PFSK-1 (cell line): Measurements from ENCODE around the gene LNP1.

Experiments used
- FOXP2 ChIP-seq: optimal IDR thresholded peaks from 2 replicates; pipeline ENCODE3; 2011; ENCODE audit warnings: borderline replicate concordance, control low read depth, inconsistent platforms; ENCODE audit not compliant: insufficient read depth; ENCODE audit errors: extremely low read length, extremely low read depth
- POLR2AphosphoS5 ChIP-seq: IDR thresholded peaks from 2 replicates; pipeline ENCODE4 v1.6.1; 2012; ENCODE audit warnings: low read depth, mild to moderate bottlenecking, control low read depth, low read length, moderate library complexity
- SIN3A ChIP-seq: IDR thresholded peaks from 2 replicates; pipeline ENCODE4 v1.6.1; 2012; ENCODE audit warnings: mild to moderate bottlenecking, low read length, moderate library complexity, borderline replicate concordance; ENCODE audit not compliant: insufficient read depth
- TAF1 ChIP-seq: IDR thresholded peaks from 2 replicates; pipeline ENCODE4 v1.6.1; 2012; ENCODE audit warnings: low read length, control low read depth, borderline replicate concordance; ENCODE audit not compliant: insufficient read depth
- TF ChIP-seq, protein P1 (sequence below), 2 experiments: IDR thresholded peaks; 2 replicates each; pipeline versions ENCODE4 v1.6.1 to v1.8.0; 2011 to 2012; ENCODE audit warnings: low read depth in 2 of 2, low read length in 2 of 2, control low read depth in 1 of 2, inconsistent platforms in 1 of 2, mild to moderate bottlenecking in 1 of 2, moderate library complexity in 1 of 2; ENCODE audit not compliant: insufficient read depth in 1 of 2

DNA sequence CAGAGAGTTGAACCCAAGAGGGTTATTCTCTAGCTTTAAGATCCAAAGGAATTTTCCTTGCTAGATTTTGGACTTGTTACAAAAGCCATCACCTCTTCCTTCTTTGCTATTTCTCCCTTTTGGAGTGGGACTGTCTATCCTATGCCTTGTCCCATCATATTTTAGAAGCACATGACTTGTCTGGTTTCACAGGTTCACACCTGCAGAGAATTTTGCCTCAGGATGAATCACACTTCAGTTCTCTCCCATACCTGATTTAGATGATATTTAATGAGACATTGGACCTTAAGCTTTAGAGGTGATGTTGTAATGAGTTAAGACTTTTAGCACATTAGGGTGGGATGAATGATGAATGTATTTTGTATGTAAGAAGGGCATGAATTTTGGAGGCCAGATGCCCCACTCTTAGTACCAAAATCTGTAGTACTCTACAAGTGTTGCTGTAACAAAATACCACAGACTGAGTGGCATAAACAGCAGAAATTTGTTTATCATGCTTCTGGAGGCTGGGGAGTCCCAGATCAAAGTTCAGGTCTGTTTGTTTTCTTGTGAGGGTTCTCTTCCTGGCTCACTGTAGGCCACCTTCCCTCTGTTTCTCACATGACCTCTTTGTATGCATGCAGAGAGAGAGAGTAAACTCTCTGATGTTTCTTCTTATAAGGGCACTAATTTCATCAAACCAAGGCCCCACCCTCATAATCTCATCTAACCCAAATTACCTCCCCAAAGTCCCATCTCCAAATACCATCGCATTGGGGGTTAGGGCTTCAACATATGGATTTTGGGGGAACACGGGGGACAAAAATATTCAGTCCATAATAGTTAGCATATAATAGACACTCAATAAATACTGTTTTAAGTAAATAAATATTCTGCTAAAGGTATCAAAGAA lies 10.0 kb downstream of the LNP1 start:
- TF ChIP-seq POLR2AphosphoS5 (no peak), TAF1 (no peak), SIN3A (no peak), FOXP2 (no peak)
- TF ChIP-seq, protein P1, sequence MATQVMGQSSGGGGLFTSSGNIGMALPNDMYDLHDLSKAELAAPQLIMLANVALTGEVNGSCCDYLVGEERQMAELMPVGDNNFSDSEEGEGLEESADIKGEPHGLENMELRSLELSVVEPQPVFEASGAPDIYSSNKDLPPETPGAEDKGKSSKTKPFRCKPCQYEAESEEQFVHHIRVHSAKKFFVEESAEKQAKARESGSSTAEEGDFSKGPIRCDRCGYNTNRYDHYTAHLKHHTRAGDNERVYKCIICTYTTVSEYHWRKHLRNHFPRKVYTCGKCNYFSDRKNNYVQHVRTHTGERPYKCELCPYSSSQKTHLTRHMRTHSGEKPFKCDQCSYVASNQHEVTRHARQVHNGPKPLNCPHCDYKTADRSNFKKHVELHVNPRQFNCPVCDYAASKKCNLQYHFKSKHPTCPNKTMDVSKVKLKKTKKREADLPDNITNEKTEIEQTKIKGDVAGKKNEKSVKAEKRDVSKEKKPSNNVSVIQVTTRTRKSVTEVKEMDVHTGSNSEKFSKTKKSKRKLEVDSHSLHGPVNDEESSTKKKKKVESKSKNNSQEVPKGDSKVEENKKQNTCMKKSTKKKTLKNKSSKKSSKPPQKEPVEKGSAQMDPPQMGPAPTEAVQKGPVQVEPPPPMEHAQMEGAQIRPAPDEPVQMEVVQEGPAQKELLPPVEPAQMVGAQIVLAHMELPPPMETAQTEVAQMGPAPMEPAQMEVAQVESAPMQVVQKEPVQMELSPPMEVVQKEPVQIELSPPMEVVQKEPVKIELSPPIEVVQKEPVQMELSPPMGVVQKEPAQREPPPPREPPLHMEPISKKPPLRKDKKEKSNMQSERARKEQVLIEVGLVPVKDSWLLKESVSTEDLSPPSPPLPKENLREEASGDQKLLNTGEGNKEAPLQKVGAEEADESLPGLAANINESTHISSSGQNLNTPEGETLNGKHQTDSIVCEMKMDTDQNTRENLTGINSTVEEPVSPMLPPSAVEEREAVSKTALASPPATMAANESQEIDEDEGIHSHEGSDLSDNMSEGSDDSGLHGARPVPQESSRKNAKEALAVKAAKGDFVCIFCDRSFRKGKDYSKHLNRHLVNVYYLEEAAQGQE (IDR thresholded peaks at IDR 0.05; ENCODE audit: insufficient read depth in 1 of 2, low read depth in 2 of 2, low read length in 2 of 2), result no peak
